GM12874 (cell line): ENCODE data around the gene CNOT1.

ENCODE experiments used
- TF ChIP-seq, protein P1 (sequence below): IDR thresholded peaks from 2 replicates; pipeline ENCODE4 v1.5.1; 2011; ENCODE audit warnings: low read depth, mild to moderate bottlenecking, control low read depth, low read length, moderate library complexity; ENCODE audit not compliant: insufficient read depth

The CNOT1 gene

DNA sequence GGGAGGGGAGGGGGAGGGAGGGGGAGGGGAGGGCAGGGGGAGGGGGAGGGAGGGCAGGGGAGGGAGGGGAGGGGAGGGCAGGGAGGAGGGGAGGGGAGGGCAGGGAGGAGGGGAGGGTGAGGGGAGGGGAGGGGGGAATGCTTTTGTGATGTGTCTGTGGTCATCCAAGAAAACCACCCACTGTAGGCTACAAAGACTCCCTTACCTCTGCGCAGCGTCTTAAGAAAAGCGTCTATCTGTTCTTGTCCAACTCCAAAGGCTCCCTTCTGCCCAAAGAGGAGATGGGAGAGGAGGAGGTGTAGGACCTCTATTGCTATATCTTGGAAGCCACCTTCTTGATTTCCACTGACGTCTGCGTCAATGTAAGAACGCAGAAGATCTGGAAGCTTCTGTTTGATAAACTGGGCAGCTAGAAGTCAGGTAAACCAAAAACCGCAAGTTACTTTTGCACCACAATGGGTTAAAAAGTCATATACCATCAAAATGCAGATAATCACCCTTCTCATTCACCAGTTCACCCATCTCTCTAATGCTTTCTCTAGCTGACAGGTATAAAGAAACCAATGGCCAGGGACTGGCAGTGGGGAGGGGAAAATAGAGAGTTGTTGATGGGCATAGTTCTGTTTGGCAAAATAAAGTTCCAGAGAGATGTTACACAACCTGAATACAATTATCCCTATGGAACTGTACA is 43.1 kb downstream of the CNOT1 start:
- TF ChIP-seq, protein P1, sequence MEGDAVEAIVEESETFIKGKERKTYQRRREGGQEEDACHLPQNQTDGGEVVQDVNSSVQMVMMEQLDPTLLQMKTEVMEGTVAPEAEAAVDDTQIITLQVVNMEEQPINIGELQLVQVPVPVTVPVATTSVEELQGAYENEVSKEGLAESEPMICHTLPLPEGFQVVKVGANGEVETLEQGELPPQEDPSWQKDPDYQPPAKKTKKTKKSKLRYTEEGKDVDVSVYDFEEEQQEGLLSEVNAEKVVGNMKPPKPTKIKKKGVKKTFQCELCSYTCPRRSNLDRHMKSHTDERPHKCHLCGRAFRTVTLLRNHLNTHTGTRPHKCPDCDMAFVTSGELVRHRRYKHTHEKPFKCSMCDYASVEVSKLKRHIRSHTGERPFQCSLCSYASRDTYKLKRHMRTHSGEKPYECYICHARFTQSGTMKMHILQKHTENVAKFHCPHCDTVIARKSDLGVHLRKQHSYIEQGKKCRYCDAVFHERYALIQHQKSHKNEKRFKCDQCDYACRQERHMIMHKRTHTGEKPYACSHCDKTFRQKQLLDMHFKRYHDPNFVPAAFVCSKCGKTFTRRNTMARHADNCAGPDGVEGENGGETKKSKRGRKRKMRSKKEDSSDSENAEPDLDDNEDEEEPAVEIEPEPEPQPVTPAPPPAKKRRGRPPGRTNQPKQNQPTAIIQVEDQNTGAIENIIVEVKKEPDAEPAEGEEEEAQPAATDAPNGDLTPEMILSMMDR = no peak

- TF ChIP-seq, protein P1 = no peak
Observed at GRCh38 chr16:58584831-58585505, 44.7 kb downstream of the CNOT1 start.

- TF ChIP-seq, protein P1 = no peak
Observed at GRCh38 chr16:58582971-58583765, 46.5 kb downstream of the CNOT1 start.

GRCh38 chr16:58582133-58582532 is 47.5 kb downstream of the CNOT1 start:
- TF ChIP-seq, protein P1 = no peak

DNA sequence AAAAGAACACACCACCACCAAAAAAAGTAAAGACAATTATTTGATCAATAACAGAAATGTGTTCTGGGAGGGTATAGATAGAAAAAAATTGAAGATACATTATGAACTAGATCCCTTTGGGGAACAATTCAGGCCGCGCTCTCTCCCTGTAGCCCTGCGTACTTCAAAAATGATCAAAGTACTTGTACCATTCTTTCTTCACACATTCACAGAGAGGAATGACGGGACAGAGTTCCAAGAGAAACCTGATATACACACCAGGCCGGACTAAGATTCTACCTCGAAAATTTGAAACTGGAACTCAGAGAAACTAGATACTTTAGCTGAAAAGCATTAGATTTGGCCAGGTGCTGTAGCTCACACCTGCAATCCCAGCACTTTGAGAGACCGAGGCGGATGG is 50.0 kb downstream of the CNOT1 start:
- TF ChIP-seq, protein P1 = no peak

DNA sequence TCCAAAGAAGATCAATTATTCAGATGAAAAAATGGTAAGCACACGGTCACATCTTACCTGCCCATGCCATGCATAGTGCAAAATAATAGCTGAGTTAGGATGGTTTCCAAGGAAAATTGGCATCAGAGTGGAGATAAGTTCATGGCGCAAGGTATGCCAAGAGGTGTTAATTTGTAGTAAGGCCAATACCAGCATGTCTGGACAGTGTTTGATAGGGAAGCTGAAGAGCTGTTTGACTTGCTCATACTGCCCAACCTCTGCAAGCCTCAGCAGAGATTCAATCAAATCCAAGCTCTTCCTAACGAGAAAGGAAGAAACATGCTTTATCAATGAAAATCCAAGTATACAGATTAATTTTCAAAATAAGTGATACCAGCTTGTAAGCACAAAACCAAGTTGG is 51.0 kb downstream of the CNOT1 start:
- TF ChIP-seq, protein P1 = no peak

GRCh38 chr16:58577141-58577540 is 52.5 kb downstream of the CNOT1 start:
- TF ChIP-seq, protein P1 = no peak
